ENCODE results near the gene AIFM2. TPM values are rescaled to one million over a fixed set of nuclear protein-coding genes. Genes with fewer than 3 reads are reported as not detected.

The AIFM2 gene
- total and polyA plus RNA-seq, 9 of the 15 experiments (the other 6 are each of a cell fraction or from before 2014, with no cell fraction given), result 2.7 to 14.1 (median 9.2) TPM

DNA sequence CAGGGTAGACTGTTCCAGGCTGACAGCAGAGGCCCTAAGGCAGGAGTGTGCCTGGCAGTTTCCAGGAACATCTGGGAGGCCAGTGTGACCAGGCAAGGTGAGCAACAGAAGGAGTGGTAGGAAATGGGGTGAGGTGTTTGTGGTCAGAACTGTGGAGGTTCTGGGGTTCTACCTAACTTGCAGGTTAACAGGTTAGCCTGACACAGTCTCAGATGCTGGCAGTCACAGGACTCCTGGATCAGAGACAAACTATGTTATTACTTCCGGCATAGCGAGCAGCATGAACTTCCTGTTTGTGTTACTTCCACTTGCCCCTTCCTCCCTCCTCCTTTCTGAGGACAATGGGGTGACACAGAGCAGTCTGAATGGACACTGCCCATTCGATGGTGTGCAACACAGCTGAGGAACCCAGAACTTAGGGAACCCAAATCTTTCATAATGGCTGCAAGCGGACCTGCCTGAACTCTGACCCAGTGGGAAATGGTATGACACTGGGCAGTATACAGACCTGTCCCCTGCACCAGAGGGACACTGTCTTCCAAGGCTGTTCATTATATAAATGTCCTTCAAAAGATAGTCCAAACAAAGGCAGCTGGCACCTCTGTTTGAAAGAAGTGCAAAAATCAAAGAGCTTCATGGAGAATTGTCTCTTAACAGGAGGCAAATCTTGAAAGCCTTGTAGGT, 41.6 kb upstream of the AIFM2 start (continued):
- TF ChIP-seq, protein P1, sequence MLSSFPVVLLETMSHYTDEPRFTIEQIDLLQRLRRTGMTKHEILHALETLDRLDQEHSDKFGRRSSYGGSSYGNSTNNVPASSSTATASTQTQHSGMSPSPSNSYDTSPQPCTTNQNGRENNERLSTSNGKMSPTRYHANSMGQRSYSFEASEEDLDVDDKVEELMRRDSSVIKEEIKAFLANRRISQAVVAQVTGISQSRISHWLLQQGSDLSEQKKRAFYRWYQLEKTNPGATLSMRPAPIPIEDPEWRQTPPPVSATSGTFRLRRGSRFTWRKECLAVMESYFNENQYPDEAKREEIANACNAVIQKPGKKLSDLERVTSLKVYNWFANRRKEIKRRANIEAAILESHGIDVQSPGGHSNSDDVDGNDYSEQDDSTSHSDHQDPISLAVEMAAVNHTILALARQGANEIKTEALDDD (IDR thresholded peaks at IDR 0.05), result peak; percentile 50; the same call in 1 of the 2 replicates
- TF ChIP-seq ZNF766 (CRISPR knock-in tag; conservative IDR thresholded peaks at IDR 0.05), result peak; percentile 53
- no peak for TF ChIP-seq CBFA2T3 (IDR thresholded peaks at IDR 0.05)
- no peak for TF ChIP-seq RBM25 (IDR thresholded peaks at IDR 0.05; ENCODE audit: low read depth, low read length, severe bottlenecking)
- TF ChIP-seq, protein P2, sequence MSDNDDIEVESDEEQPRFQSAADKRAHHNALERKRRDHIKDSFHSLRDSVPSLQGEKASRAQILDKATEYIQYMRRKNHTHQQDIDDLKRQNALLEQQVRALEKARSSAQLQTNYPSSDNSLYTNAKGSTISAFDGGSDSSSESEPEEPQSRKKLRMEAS (CRISPR knock-in tag; IDR thresholded peaks at IDR 0.05), result no peak
- TF ChIP-seq DIDO1 (tag; IDR thresholded peaks at IDR 0.05; ENCODE audit: low read depth), result no peak
- no peak for TF ChIP-seq TARDBP (IDR thresholded peaks at IDR 0.05)
- TF ChIP-seq, protein P3, sequence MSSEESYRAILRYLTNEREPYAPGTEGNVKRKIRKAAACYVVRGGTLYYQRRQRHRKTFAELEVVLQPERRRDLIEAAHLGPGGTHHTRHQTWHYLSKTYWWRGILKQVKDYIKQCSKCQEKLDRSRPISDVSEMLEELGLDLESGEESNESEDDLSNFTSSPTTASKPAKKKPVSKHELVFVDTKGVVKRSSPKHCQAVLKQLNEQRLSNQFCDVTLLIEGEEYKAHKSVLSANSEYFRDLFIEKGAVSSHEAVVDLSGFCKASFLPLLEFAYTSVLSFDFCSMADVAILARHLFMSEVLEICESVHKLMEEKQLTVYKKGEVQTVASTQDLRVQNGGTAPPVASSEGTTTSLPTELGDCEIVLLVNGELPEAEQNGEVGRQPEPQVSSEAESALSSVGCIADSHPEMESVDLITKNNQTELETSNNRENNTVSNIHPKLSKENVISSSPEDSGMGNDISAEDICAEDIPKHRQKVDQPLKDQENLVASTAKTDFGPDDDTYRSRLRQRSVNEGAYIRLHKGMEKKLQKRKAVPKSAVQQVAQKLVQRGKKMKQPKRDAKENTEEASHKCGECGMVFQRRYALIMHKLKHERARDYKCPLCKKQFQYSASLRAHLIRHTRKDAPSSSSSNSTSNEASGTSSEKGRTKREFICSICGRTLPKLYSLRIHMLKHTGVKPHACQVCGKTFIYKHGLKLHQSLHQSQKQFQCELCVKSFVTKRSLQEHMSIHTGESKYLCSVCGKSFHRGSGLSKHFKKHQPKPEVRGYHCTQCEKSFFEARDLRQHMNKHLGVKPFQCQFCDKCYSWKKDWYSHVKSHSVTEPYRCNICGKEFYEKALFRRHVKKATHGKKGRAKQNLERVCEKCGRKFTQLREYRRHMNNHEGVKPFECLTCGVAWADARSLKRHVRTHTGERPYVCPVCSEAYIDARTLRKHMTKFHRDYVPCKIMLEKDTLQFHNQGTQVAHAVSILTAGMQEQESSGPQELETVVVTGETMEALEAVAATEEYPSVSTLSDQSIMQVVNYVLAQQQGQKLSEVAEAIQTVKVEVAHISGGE (CRISPR knock-in tag; IDR thresholded peaks at IDR 0.05), result peak in 1 of 3 experiments; percentile 68; a peak in 2 of 6 replicates
- TF ChIP-seq CREBBP (IDR thresholded peaks at IDR 0.05; ENCODE audit: low read depth, low read length), result no peak
- no peak for TF ChIP-seq KDM4B (IDR thresholded peaks at IDR 0.05; ENCODE audit: borderline replicate concordance in 2 of 2, low read depth in 1 of 2)
- no peak for TF ChIP-seq KAT8 (IDR thresholded peaks at IDR 0.05; ENCODE audit: low read depth)
- no peak for TF ChIP-seq NELFE (IDR thresholded peaks at IDR 0.05; ENCODE audit: insufficient read depth, insufficient read length)
- TF ChIP-seq BACH1 (tag; IDR thresholded peaks at IDR 0.05), result peak; percentile 51; the same call in 1 of the 2 replicates
- peak; percentile 33 for TF ChIP-seq PHF20 (IDR thresholded peaks at IDR 0.05; ENCODE audit: partially characterized antibody)
- TF ChIP-seq, protein P4, sequence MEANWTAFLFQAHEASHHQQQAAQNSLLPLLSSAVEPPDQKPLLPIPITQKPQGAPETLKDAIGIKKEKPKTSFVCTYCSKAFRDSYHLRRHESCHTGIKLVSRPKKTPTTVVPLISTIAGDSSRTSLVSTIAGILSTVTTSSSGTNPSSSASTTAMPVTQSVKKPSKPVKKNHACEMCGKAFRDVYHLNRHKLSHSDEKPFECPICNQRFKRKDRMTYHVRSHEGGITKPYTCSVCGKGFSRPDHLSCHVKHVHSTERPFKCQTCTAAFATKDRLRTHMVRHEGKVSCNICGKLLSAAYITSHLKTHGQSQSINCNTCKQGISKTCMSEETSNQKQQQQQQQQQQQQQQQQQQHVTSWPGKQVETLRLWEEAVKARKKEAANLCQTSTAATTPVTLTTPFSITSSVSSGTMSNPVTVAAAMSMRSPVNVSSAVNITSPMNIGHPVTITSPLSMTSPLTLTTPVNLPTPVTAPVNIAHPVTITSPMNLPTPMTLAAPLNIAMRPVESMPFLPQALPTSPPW (CRISPR knock-in tag; IDR thresholded peaks at IDR 0.05), result no peak
- no peak for TF ChIP-seq COPS2 (conservative IDR thresholded peaks at IDR 0.05)
- TF ChIP-seq JUND (IDR thresholded peaks at IDR 0.05; ENCODE audit: borderline replicate concordance, low read depth, low read length), result no peak
- TF ChIP-seq JUND (tag; IDR thresholded peaks at IDR 0.05; ENCODE audit: borderline replicate concordance, low read depth, low read length), result no peak
- no peak for TF ChIP-seq MXI1 (IDR thresholded peaks at IDR 0.05; ENCODE audit: low read depth, low read length)
- TF ChIP-seq KLF13 (tag; IDR thresholded peaks at IDR 0.05; ENCODE audit: borderline replicate concordance, low read depth), result no peak
- TF ChIP-seq NBN (IDR thresholded peaks at IDR 0.05; ENCODE audit: low read depth), result no peak
- no peak for TF ChIP-seq NFYB (IDR thresholded peaks at IDR 0.05; ENCODE audit: extremely low read depth, insufficient read length)
